Prostate gland (tissue), 2 donors: ENCODE results near the gene TBC1D14. TPM values are rescaled to one million over a fixed set of nuclear protein-coding genes. Genes with fewer than 3 reads are reported as not detected.

Experiments
- DNase-seq: peaks from one replicate; pipeline ENCODE4 v3.0.0-alpha.2; 2019; ENCODE audit warnings: low spot score
- H3K27ac ChIP-seq, 2 donors: fragments of 200-600 bp; sonication (generic); 2 replicates each; pipeline ENCODE4 v1.5.1; 2017 to 2019
- H3K27me3 ChIP-seq: fragments of 200-600 bp; sonication (generic); replicated peaks from 2 replicates; pipeline ENCODE4 v1.5.1; 2019; ENCODE audit not compliant: insufficient read depth
- H3K36me3 ChIP-seq, 2 donors: fragments of 200-600 bp; sonication (generic); 1 replicate in 1 of 2; 2 replicates in 1 of 2; pipeline versions ENCODE4 v1.5.1 to v1.8.1; 2017 to 2019
- H3K4me1 ChIP-seq: fragments of 200-600 bp; sonication (generic); replicated peaks from 2 replicates; pipeline ENCODE4 v1.5.1; 2019
- H3K4me3 ChIP-seq, 2 donors: fragments of 200-600 bp; sonication (generic); 2 replicates each; pipeline ENCODE4 v1.5.1; 2017 to 2019
- H3K9me3 ChIP-seq: fragments of 200-600 bp; sonication (generic); 2 replicates; pipeline ENCODE4 v1.5.1; 2017
- POLR2A ChIP-seq: fragments of 450-650 bp; IDR thresholded peaks from one replicate; pipeline ENCODE4 v1.6.1; 2016; ENCODE audit warnings: antibody characterized with exemption, mild to moderate bottlenecking
- POLR2AphosphoS5 ChIP-seq: sonication (generic); formaldehyde crosslinking; IDR thresholded peaks from one replicate; pipeline ENCODE4 v1.6.1; 2017; ENCODE audit warnings: antibody characterized with exemption
- WGBS: methylation state at CpG from one replicate; pipeline ENCODE4 v1.1.5; 2018; 5-methylcytosine and 5-hydroxymethylcytosine counted together
- intact Hi-C: fragments of 100-400 bp; cut with DNase I; formaldehyde crosslinking; loops from one replicate; pipeline ENCODE4 v1.14.2; 2022
- total RNA-seq, 2 donors: library from RNA; depleted of rRNA; stranded (reverse); fragments of >200 nt; gene quantifications; one replicate each; pipeline ENCODE4 v1.1.0, GENCODE V29; 2016
- TF ChIP-seq, protein P1 (sequence below), 4 experiments: fragments of 200-600 bp in 2 of 4; fragments of 450-650 bp in 2 of 4; sonication (generic) in 2 of 4; IDR thresholded peaks; 1 replicate in 3 of 4; 2 replicates in 1 of 4; pipeline ENCODE4 v1.5.1; 2016 to 2019; ENCODE audit warnings: antibody characterized with exemption in 4 of 4, mild to moderate bottlenecking in 2 of 4, moderate library complexity in 2 of 4

TBC1D14 gene
- total RNA-seq, 2 donors from 2014 or later = 56.2 to 90.5 TPM

DNA sequence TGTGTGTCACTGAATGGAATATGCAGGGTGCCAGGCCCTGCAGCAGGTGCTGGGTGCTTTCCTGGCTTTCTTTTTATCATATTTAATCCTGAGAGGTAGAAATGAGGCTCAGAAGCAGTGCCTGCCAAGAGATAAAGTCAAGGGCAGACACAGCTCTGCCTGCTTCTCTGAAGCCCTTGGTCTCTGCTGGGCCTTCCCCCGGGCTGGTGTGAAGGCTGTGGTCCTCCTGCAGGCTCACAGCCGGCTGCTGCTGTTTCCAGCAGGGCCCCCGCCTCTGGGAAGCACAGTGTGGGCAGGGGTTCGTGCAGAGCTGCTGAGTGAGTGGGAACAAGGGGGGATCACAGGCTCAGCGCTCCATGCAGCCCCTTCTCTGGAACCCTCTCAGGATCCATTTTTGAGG, 49.6 kb downstream of the TBC1D14 start:
- intact Hi-C loops = no loop called here
- Histone ChIP-seq H3K4me1 (peaks cover 12% of the 10 kb centered on the region), H3K27me3 (no peaks in the 10 kb centered on the region), H3K9me3 (no peaks in the 10 kb centered on the region), H3K4me3 (no peak overlapping the region), H3K27ac (no peak overlapping the region), H3K36me3 (no peaks in the 10 kb centered on the region)
- no peak for DNase-seq
- TF ChIP-seq, protein P1, sequence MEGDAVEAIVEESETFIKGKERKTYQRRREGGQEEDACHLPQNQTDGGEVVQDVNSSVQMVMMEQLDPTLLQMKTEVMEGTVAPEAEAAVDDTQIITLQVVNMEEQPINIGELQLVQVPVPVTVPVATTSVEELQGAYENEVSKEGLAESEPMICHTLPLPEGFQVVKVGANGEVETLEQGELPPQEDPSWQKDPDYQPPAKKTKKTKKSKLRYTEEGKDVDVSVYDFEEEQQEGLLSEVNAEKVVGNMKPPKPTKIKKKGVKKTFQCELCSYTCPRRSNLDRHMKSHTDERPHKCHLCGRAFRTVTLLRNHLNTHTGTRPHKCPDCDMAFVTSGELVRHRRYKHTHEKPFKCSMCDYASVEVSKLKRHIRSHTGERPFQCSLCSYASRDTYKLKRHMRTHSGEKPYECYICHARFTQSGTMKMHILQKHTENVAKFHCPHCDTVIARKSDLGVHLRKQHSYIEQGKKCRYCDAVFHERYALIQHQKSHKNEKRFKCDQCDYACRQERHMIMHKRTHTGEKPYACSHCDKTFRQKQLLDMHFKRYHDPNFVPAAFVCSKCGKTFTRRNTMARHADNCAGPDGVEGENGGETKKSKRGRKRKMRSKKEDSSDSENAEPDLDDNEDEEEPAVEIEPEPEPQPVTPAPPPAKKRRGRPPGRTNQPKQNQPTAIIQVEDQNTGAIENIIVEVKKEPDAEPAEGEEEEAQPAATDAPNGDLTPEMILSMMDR (IDR thresholded peaks at IDR 0.05) = no peak
- TF ChIP-seq POLR2A (no peak), POLR2AphosphoS5 (no peak)
- WGBS = 96% methylated on average over 5 of the region's 5 CpGs

DNA sequence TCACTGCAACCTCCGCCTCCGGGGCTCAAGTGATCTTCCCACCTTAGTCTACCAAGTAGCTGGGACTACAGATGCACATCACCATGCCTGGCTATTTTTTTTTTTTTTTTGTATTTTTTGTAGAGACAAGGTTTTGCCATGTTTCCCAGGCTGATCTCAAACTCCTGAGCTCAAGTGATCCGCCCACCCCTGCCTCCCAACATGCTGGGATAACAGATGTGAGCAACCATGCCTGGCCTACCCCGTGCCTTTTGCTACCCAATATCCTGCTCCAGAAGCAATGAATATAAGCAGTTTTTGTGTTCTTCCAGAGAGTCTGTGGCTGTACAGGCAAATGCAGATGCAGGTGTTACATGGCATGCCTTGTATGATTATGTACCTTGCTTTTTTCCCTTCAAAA, 50.5 kb downstream of the TBC1D14 start:
- intact Hi-C loops = no loop called here
- no peak overlapping the region for H3K4me3 ChIP-seq
- WGBS = 92% methylated on average over 4 of the region's 4 CpGs
- H3K36me3 ChIP-seq = no peaks in the 10 kb centered on the region
- H3K4me1 ChIP-seq = peaks cover 12% of the 10 kb centered on the region
- TF ChIP-seq, protein P1 (IDR thresholded peaks at IDR 0.05) = no peak
- TF ChIP-seq POLR2A (no peak), POLR2AphosphoS5 (no peak)
- H3K27ac ChIP-seq = no peak overlapping the region
- DNase-seq = no peak
- no peaks in the 10 kb centered on the region for H3K27me3 ChIP-seq
- H3K9me3 ChIP-seq = no peaks in the 10 kb centered on the region

DNA sequence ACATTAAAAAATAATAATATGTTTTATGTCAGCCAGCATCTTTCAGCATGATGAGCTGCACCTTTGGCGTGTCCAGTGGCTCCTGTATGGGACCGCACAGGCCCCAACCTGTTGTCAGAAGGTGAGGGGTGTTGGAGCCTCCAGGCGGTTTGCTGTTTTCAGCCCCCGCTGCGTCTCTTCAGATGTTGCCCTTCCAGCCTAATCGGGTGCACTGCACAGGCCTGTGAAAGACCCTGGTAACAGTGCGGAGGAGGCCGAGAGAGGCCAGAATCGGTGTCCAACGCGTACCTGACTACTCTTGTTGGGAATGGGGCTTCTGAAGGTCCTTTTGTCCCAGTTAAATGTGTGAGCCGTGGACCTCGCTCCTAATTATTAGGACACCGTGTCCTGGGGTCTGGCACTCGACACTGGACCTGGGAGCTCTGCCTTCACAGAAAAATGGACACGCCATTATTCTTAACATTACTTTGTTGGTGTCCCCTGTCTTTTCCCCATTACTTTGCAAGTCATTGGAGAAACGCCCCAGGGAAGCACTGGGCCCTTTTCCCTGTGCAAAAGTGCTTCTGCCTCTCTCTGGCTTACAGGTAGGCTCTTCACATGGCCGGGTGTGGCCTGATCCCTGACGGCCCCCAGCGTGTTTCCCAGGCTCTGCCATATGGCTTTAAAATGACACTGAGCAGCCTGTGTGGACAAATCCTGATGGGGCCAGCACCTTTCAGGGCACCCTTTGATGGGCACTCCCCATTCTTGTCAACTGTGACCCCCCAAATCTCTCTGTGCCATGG, 51.2 kb downstream of the TBC1D14 start:
- peaks cover 12% of the 10 kb centered on the region for H3K4me1 ChIP-seq
- H3K27me3 ChIP-seq = no peaks in the 10 kb centered on the region
- H3K4me3 ChIP-seq = no peak overlapping the region
- WGBS = 89% methylated on average over 20 of the region's 20 CpGs
- no peak for DNase-seq
- TF ChIP-seq POLR2AphosphoS5 (no peak), POLR2A (no peak)
- TF ChIP-seq, protein P1 (IDR thresholded peaks at IDR 0.05) = no peak
- no peaks in the 10 kb centered on the region for H3K9me3 ChIP-seq
- intact Hi-C loops = no loop called here
- no peak overlapping the region for H3K27ac ChIP-seq
- H3K36me3 ChIP-seq = no peaks in the 10 kb centered on the region

DNA sequence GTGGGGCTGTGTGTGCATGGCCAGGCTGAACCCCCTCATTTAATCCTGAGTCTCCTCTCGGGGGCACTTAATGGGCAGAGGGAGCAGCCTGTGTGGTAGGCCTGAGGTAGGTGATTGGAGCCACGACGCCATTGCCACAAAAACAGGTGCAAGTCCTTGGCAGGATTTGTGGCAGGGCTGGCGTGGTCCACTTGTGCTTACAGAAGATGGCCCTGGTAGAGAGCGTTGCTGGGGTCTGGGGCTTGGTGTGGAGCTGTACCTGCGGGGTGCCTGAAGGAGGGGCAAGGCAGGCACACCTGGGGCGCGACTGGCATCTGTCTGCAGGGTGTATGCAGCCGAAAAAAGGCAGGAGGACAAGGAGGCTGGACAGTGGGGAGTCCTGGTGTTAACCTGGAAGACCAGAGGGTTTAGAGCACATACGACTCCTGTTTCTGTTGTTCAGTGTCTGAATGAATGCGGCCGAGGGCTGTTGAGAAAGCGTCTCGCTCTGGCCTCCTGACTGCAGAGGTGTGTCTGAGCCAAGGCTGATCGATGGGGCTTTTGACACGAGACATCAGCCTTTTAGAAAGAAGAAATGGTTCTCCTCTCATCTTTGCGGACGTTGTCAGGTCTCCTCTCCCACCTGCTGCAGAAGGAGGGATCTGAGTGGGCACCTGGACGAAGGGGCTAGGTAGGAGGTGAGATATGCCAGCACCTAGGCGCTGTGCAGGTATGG, 52.0 kb downstream of the TBC1D14 start:
- TF ChIP-seq POLR2AphosphoS5 (no peak), POLR2A (no peak)
- TF ChIP-seq, protein P1 (IDR thresholded peaks at IDR 0.05) = no peak
- no peak overlapping the region for H3K27ac ChIP-seq
- intact Hi-C loops = no loop called here
- no peak for DNase-seq
- H3K4me1 ChIP-seq = peaks cover 8% of the 10 kb centered on the region
- H3K27me3 ChIP-seq = no peaks in the 10 kb centered on the region
- H3K36me3 ChIP-seq = no peaks in the 10 kb centered on the region
- no peak overlapping the region for H3K4me3 ChIP-seq
- WGBS = 91% methylated on average over 20 of the region's 20 CpGs
- H3K9me3 ChIP-seq = no peaks in the 10 kb centered on the region
